Lung microvascular endothelial cell (primary cell): ENCODE results near the gene OPCML. TPM values are rescaled to one million over a fixed set of nuclear protein-coding genes. Genes with fewer than 3 reads are reported as not detected.

Source experiments
- DNase-seq, 2 donors: peaks; one replicate each; pipeline versions ENCODE4 v3.0.0 to v3.0.0-alpha.2; 2010; ENCODE audit warnings: low read depth in 2 of 2
- total RNA-seq: library from RNA; depleted of rRNA; stranded (reverse); fragments of >200 nt; gene quantifications from 2 replicates; pipeline ENCODE4 v1.2.1, GENCODE V29; 2014

OPCML gene
- total RNA-seq, 1 donor from 2014 or later = not detected

- no peak for DNase-seq
Measured at GRCh38 chr11:133180201-133180600, 352.1 kb downstream of the OPCML start.

- no peak for DNase-seq
Measured at GRCh38 chr11:133176748-133177147, 355.6 kb downstream of the OPCML start.

- no peak for DNase-seq
Measured at GRCh38 chr11:133175103-133175502, 357.2 kb downstream of the OPCML start.

GRCh38 chr11:133173810-133174412, 358.4 kb downstream of the OPCML start:
- DNase-seq = no peak

- no peak for DNase-seq
Measured at GRCh38 chr11:133172349-133172748, 360.0 kb downstream of the OPCML start.

- no peak for DNase-seq
Measured at GRCh38 chr11:133171374-133171773, 360.9 kb downstream of the OPCML start.

GRCh38 chr11:133168016-133168415, 364.3 kb downstream of the OPCML start:
- no peak for DNase-seq

- no peak for DNase-seq
Measured at GRCh38 chr11:133166662-133167061, 365.6 kb downstream of the OPCML start.

- DNase-seq = no peak
Measured at GRCh38 chr11:133164986-133165385, 367.3 kb downstream of the OPCML start.

GRCh38 chr11:133163463-133164419, 368.6 kb downstream of the OPCML start:
- peak; percentile 5 to 52 for DNase-seq

GRCh38 chr11:133162227-133162626, 370.1 kb downstream of the OPCML start:
- no peak for DNase-seq

- no peak for DNase-seq
Measured at GRCh38 chr11:133160754-133161153, 371.5 kb downstream of the OPCML start.

- no peak for DNase-seq
Measured at GRCh38 chr11:133156986-133157745, 375.1 kb downstream of the OPCML start.

- DNase-seq = no peak
Measured at GRCh38 chr11:133154781-133155180, 377.5 kb downstream of the OPCML start.

- no peak for DNase-seq
Measured at GRCh38 chr11:133154076-133154475, 378.2 kb downstream of the OPCML start.

- no peak for DNase-seq
Measured at GRCh38 chr11:133153031-133153430, 379.3 kb downstream of the OPCML start.

- DNase-seq = no peak
Measured at GRCh38 chr11:133149698-133150097, 382.6 kb downstream of the OPCML start.

GRCh38 chr11:133147625-133148024, 384.7 kb downstream of the OPCML start:
- DNase-seq = no peak

GRCh38 chr11:133146697-133147306, 385.5 kb downstream of the OPCML start:
- no peak for DNase-seq

- no peak for DNase-seq
Measured at GRCh38 chr11:133137939-133138338, 394.4 kb downstream of the OPCML start.

GRCh38 chr11:133137270-133137669, 395.0 kb downstream of the OPCML start:
- DNase-seq = no peak

GRCh38 chr11:133136376-133136775, 395.9 kb downstream of the OPCML start:
- DNase-seq = no peak
